ENCODE results near the gene TDRD12.

GRCh38 chr19:32843716-32844245 is 124.2 kb downstream of the TDRD12 start:
- TF ChIP-seq, protein P1, sequence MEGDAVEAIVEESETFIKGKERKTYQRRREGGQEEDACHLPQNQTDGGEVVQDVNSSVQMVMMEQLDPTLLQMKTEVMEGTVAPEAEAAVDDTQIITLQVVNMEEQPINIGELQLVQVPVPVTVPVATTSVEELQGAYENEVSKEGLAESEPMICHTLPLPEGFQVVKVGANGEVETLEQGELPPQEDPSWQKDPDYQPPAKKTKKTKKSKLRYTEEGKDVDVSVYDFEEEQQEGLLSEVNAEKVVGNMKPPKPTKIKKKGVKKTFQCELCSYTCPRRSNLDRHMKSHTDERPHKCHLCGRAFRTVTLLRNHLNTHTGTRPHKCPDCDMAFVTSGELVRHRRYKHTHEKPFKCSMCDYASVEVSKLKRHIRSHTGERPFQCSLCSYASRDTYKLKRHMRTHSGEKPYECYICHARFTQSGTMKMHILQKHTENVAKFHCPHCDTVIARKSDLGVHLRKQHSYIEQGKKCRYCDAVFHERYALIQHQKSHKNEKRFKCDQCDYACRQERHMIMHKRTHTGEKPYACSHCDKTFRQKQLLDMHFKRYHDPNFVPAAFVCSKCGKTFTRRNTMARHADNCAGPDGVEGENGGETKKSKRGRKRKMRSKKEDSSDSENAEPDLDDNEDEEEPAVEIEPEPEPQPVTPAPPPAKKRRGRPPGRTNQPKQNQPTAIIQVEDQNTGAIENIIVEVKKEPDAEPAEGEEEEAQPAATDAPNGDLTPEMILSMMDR (IDR thresholded peaks at IDR 0.05): no peak
- no peak for TF ChIP-seq POLR2A (IDR thresholded peaks at IDR 0.05)
